HepG2 (cell line): ENCODE data around the gene S100Z. TPM values are rescaled to one million over a fixed set of nuclear protein-coding genes. Genes with fewer than 3 reads are reported as not detected.

ENCODE experiments used
- CAMTA2 ChIP-seq: sonication (generic); formaldehyde crosslinking; IDR thresholded peaks from 2 replicates; pipeline ENCODE4 v1.4.0; 2020; ENCODE audit warnings: mild to moderate bottlenecking, missing genetic modification reagents, borderline replicate concordance
- CEBPZ ChIP-seq: IDR thresholded peaks from 2 replicates; pipeline ENCODE4 v1.6.1; 2012; ENCODE audit warnings: low read length, improper control_type of control experiment
- CENPX ChIP-seq: sonication (generic); formaldehyde crosslinking; IDR thresholded peaks from 2 replicates; pipeline ENCODE4 v1.9.0; 2021; ENCODE audit warnings: mild to moderate bottlenecking, missing genetic modification reagents, moderate library complexity
- HDAC1 ChIP-seq: sonication (generic); formaldehyde crosslinking; IDR thresholded peaks from 2 replicates; pipeline ENCODE4 v1.5.1; 2020; ENCODE audit warnings: mild to moderate bottlenecking, missing genetic modification reagents
- HOXA3 ChIP-seq: sonication (generic); formaldehyde crosslinking; IDR thresholded peaks from 2 replicates; pipeline ENCODE4 v1.5.0; 2020; ENCODE audit warnings: missing genetic modification reagents
- IRF2 ChIP-seq: IDR thresholded peaks from 2 replicates; pipeline ENCODE4 v1.6.1; 2018; ENCODE audit warnings: missing genetic modification reagents, missing compliant biosample characterization
- KDM5B ChIP-seq: sonication (generic); formaldehyde crosslinking; IDR thresholded peaks from 2 replicates; pipeline ENCODE4 v1.4.0; 2020; ENCODE audit warnings: missing genetic modification reagents, mild to moderate bottlenecking, borderline replicate concordance
- KLF13 ChIP-seq: sonication (generic); formaldehyde crosslinking; IDR thresholded peaks from 2 replicates; pipeline ENCODE4 v1.4.0; 2020; ENCODE audit warnings: mild to moderate bottlenecking, missing genetic modification reagents
- KLF9 ChIP-seq: IDR thresholded peaks from 2 replicates; pipeline ENCODE4 v1.6.1; 2016; ENCODE audit warnings: low read depth
- MAFK ChIP-seq, 2 experiments: IDR thresholded peaks in 1 of 2; conservative IDR thresholded peaks in 1 of 2; 2 replicates each; pipeline ENCODE4 v1.6.1; 2011; ENCODE audit warnings: improper control_type of control experiment in 2 of 2, low read length in 2 of 2
- SNAPC2 ChIP-seq: sonication (generic); formaldehyde crosslinking; IDR thresholded peaks from 2 replicates; pipeline ENCODE4 v1.8.1; 2022; ENCODE audit warnings: mild to moderate bottlenecking, missing genetic modification reagents
- SRSF4 ChIP-seq: fragments of 200-400 bp; formaldehyde crosslinking; IDR thresholded peaks from one replicate; pipeline ENCODE4 v1.6.1; 2018; ENCODE audit warnings: mild to moderate bottlenecking, low read depth, low read length, moderate library complexity; ENCODE audit not compliant: poor library complexity, severe bottlenecking
- TCF7 ChIP-seq: sonication (generic); IDR thresholded peaks from 2 replicates; pipeline ENCODE4 v1.6.1; 2016; ENCODE audit warnings: antibody characterized with exemption, low read depth
- ZFP36L2 ChIP-seq: sonication (generic); formaldehyde crosslinking; IDR thresholded peaks from 2 replicates; pipeline ENCODE4 v1.4.0; 2020; ENCODE audit warnings: missing genetic modification reagents
- ZHX2 ChIP-seq, 2 experiments: sonication (generic) in 1 of 2; formaldehyde crosslinking in 1 of 2; IDR thresholded peaks; 2 replicates each; pipeline versions ENCODE4 v1.6.1 to v1.9.0; 2014 to 2022; ENCODE audit warnings: antibody characterized with exemption in 1 of 2, borderline replicate concordance in 1 of 2, inconsistent platforms in 1 of 2, low read depth in 1 of 2, missing genetic modification reagents in 1 of 2
- ZNF143 ChIP-seq: sonication (generic); formaldehyde crosslinking; IDR thresholded peaks from 2 replicates; pipeline ENCODE4 v1.4.0; 2020; ENCODE audit warnings: missing genetic modification reagents
- ZNF7 ChIP-seq: IDR thresholded peaks from 2 replicates; pipeline ENCODE4 v1.6.1; 2016; ENCODE audit warnings: missing biosample characterization, missing genetic modification reagents
- polyA plus RNA-seq, 8 experiments: library from polyadenylated mRNA; depleted of rRNA in 3 of 8; stranded (reverse) in 7 of 8; unstranded in 1 of 8; fragments of >200 nt; fragmentation: Illumina TruSeq in 4 of 8; extraction: Trizol in 4 of 8; gene quantifications; 2 replicates each; pipeline versions ENCODE4 v1.2.1 to v1.2.3, GENCODE V29; 2011 to 2016; ENCODE audit warnings: low read depth in 4 of 8, missing spikeins in 1 of 8, mixed read lengths in 1 of 8; ENCODE audit not compliant: insufficient read depth in 1 of 8
- total RNA-seq, 5 experiments: library from RNA; depleted of rRNA; stranded (reverse); fragments of >200 nt; fragmentation: Illumina TruSeq; extraction: Trizol; gene quantifications; 2 replicates each; pipeline ENCODE4 v1.2.3, GENCODE V29; 2016; ENCODE audit warnings: low read depth in 1 of 5
- TF ChIP-seq, protein P1 (sequence below): sonication (generic); formaldehyde crosslinking; IDR thresholded peaks from 2 replicates; pipeline ENCODE4 v1.9.0; 2021; ENCODE audit warnings: missing genetic modification reagents, mild to moderate bottlenecking, borderline replicate concordance

The S100Z gene
- total and polyA plus RNA-seq, 2 of the 13 experiments (the other 11 are each of a cell fraction or from before 2014, with no cell fraction given) = 0.22 TPM; not detected in 1

DNA sequence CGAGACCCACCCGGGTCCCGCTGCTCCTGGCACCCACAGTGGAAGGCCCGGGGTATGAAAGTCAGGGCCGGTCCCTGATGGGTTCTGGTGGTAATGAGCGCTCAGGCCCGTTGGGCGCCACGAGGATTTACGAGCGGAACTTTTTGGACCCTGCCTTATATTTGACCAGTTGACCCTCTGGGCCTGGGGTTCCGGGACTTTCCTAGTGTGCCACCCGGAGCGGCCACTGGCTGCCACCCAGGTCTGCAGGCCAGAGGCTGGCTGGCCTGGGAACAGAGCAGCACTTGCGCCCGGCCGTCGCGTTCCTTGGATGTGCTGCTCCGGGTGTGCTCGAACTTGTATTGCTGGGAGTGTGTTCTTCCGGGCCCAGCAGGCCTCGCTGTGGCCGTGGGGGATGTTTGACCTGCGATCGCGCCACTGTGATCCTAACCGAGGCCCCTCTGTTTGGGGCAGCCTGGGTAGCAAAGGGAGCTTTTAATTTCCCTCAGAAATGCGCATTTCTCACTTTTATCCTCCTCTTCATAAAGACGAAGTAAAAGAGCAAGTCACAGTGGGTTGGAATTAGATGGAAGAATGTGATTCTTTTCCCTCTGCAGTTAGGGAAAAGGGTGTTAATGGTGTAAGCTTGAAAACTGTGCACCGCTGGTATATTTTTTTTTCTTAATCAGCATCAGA is 29.8 kb upstream of the S100Z start (continued):
- TF ChIP-seq, protein P1, sequence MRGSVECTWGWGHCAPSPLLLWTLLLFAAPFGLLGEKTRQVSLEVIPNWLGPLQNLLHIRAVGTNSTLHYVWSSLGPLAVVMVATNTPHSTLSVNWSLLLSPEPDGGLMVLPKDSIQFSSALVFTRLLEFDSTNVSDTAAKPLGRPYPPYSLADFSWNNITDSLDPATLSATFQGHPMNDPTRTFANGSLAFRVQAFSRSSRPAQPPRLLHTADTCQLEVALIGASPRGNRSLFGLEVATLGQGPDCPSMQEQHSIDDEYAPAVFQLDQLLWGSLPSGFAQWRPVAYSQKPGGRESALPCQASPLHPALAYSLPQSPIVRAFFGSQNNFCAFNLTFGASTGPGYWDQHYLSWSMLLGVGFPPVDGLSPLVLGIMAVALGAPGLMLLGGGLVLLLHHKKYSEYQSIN (CRISPR knock-in tag) = no peak
- TF ChIP-seq KLF9 (CRISPR knock-in tag) (no peak), MAFK (conservative IDR thresholded peaks at IDR 0.05 in 1 of 2, IDR thresholded peaks at IDR 0.05 in 1 of 2; ENCODE audit: low read length in 2 of 2) (no peak), ZNF143 (peak; percentile 31; the same call in 1 of the 2 replicates), ZFP36L2 (CRISPR knock-in tag) (no peak), CENPX (CRISPR knock-in tag) (no peak), HDAC1 (CRISPR knock-in tag) (no peak), TCF7 (no peak), KDM5B (CRISPR knock-in tag) (no peak), CEBPZ (no peak), ZHX2 (IDR thresholded peaks at IDR 0.05; ENCODE audit: low read depth) (no peak), ZHX2 (CRISPR knock-in tag; IDR thresholded peaks at IDR 0.05; ENCODE audit: borderline replicate concordance) (no peak), SRSF4 (no peak), HOXA3 (CRISPR knock-in tag) (0 out of 2 replicates have a peak, but pooled peaks have one; percentile 9), CAMTA2 (CRISPR knock-in tag) (no peak), ZNF7 (CRISPR knock-in tag) (no peak), KLF13 (no peak), SNAPC2 (no peak), IRF2 (CRISPR knock-in tag) (no peak)
